CD14-positive monocyte (primary cell): ENCODE measurements around the gene CACNB1. TPM values are rescaled to one million over a fixed set of nuclear protein-coding genes. Genes with fewer than 3 reads are reported as not detected.
A peak's percentile ranks its signal among the peaks of the same experiment; 100 is the strongest.

Experiments
- DNase-seq, 3 donors: peaks; one replicate each; pipeline ENCODE4 v3.0.0-alpha.2; 2011 to 2022
- H2AFZ ChIP-seq: 2 replicates; pipeline ENCODE4 v1.6.0; 2012; ENCODE audit warnings: mild to moderate bottlenecking, low read depth, low read length, inconsistent platforms; ENCODE audit not compliant: insufficient read depth, poor library complexity, severe bottlenecking
- H3K27ac ChIP-seq, 2 donors: 1 replicate in 1 of 2; 2 replicates in 1 of 2; pipeline ENCODE4 v1.5.1; 2012 to 2013; ENCODE audit warnings: low read length in 2 of 2, control low read depth in 1 of 2, inconsistent platforms in 1 of 2, low read depth in 1 of 2, mild to moderate bottlenecking in 1 of 2
- H3K27me3 ChIP-seq, 2 donors: one replicate each; pipeline versions ENCODE4 v1.6.0 to v1.6.1; 2011 to 2013; ENCODE audit warnings: low read length in 2 of 2; ENCODE audit not compliant: control insufficient read depth in 2 of 2, insufficient read depth in 2 of 2
- H3K36me3 ChIP-seq, 2 donors: replicated peaks in 1 of 2; 1 replicate in 1 of 2; 2 replicates in 1 of 2; pipeline versions ENCODE4 v1.5.1 to v1.6.1; 2012 to 2013; ENCODE audit warnings: low read length in 2 of 2, control low read depth in 1 of 2, inconsistent platforms in 1 of 2, mild to moderate bottlenecking in 1 of 2; ENCODE audit not compliant: insufficient read depth in 2 of 2, control insufficient read depth in 1 of 2
- H3K4me1 ChIP-seq, 2 donors: 1 replicate in 1 of 2; 2 replicates in 1 of 2; pipeline versions ENCODE4 v1.5.1 to v1.6.1; 2012 to 2013; ENCODE audit warnings: low read length in 2 of 2, control low read depth in 1 of 2, inconsistent platforms in 1 of 2, mild to moderate bottlenecking in 1 of 2, moderate library complexity in 1 of 2; ENCODE audit not compliant: insufficient read depth in 2 of 2, control insufficient read depth in 1 of 2
- H3K4me2 ChIP-seq: replicated peaks from 2 replicates; pipeline ENCODE3; 2012; ENCODE audit warnings: low read length, moderate library complexity, mild to moderate bottlenecking; ENCODE audit not compliant: poor library complexity, severe bottlenecking; ENCODE audit errors: extremely low read depth
- H3K4me3 ChIP-seq, 3 experiments: fragments of 200-600 bp in 1 of 3; sonication (generic) in 1 of 3; replicated peaks in 1 of 3; 1 replicate in 2 of 3; 2 replicates in 1 of 3; pipeline ENCODE4 v1.5.1; 2011 to 2013; ENCODE audit warnings: low read length in 3 of 3, mild to moderate bottlenecking in 3 of 3, control low read depth in 2 of 3, low read depth in 2 of 3, inconsistent platforms in 1 of 3, moderate library complexity in 1 of 3
- H3K79me2 ChIP-seq: 2 replicates; pipeline ENCODE4 v1.6.0; 2012; ENCODE audit warnings: mild to moderate bottlenecking, control low read depth, inconsistent platforms, low read length, moderate library complexity; ENCODE audit not compliant: insufficient read depth
- H3K9ac ChIP-seq: 2 replicates; pipeline ENCODE4 v1.6.0; 2017; ENCODE audit warnings: low read length, mild to moderate bottlenecking; ENCODE audit not compliant: insufficient read depth, poor library complexity, severe bottlenecking
- H3K9me3 ChIP-seq, 2 donors: replicated peaks in 1 of 2; 1 replicate in 1 of 2; 2 replicates in 1 of 2; pipeline versions ENCODE4 v1.5.1 to v1.6.1; 2012 to 2013; ENCODE audit warnings: low read length in 2 of 2, control low read depth in 1 of 2; ENCODE audit not compliant: control insufficient read depth in 1 of 2, insufficient read depth in 1 of 2
- H4K20me1 ChIP-seq: 2 replicates; pipeline ENCODE4 v1.6.0; 2012; ENCODE audit warnings: mild to moderate bottlenecking, low read length, control low read depth, moderate library complexity; ENCODE audit not compliant: insufficient read depth
- H3K27ac Mint-ChIP-seq, 7 donors: one replicate each; pipeline ENCODE4 v1.8.0; 2020; ENCODE audit warnings: mild to moderate bottlenecking in 7 of 7, mixed read lengths in 7 of 7, moderate library complexity in 6 of 7, inconsistent platforms in 2 of 7
- H3K27me3 Mint-ChIP-seq, 3 donors: one replicate each; pipeline ENCODE4 v1.8.0; 2021 to 2022; ENCODE audit warnings: low read depth in 3 of 3, mild to moderate bottlenecking in 3 of 3, mixed read lengths in 3 of 3, moderate library complexity in 3 of 3, inconsistent platforms in 1 of 3
- H3K36me3 Mint-ChIP-seq, 2 donors: one replicate each; pipeline ENCODE4 v1.8.0; 2020; ENCODE audit warnings: mixed read lengths in 2 of 2, inconsistent platforms in 1 of 2, mild to moderate bottlenecking in 1 of 2
- H3K4me1 Mint-ChIP-seq: one replicate; pipeline ENCODE4 v1.8.0; 2020; ENCODE audit warnings: mild to moderate bottlenecking, mixed read lengths
- H3K4me3 Mint-ChIP-seq, 2 donors: one replicate each; pipeline ENCODE4 v1.8.0; 2020; ENCODE audit warnings: mild to moderate bottlenecking in 2 of 2, mixed read lengths in 2 of 2, moderate library complexity in 1 of 2
- H3K9me3 Mint-ChIP-seq, 7 donors: one replicate each; pipeline ENCODE4 v1.8.0; 2020 to 2022; ENCODE audit warnings: mixed read lengths in 7 of 7, mild to moderate bottlenecking in 6 of 7, moderate library complexity in 6 of 7, inconsistent platforms in 2 of 7
- WGBS: methylation state at CpG from one replicate; pipeline ENCODE4 v1.1.5; 2013; ENCODE audit warnings: missing lambda C conversion rate; ENCODE audit not compliant: insufficient coverage; 5-methylcytosine and 5-hydroxymethylcytosine counted together
- intact Hi-C, 2 donors: fragments of 100-400 bp; cut with micrococcal nuclease; formaldehyde crosslinking; loops; one replicate each; pipeline versions ENCODE4 v1.15.0 to v1.15.1; 2023
- polyA plus RNA-seq, 3 donors: library from polyadenylated mRNA; depleted of rRNA in 1 of 3; unstranded in 2 of 3; stranded (reverse) in 1 of 3; fragments of 300-500 nt in 2 of 3; fragments of >200 nt in 1 of 3; fragmentation: Illumina TruSeq in 2 of 3; gene quantifications; 1 replicate in 2 of 3; 2 replicates in 1 of 3; pipeline ENCODE4 v1.2.3, GENCODE V29; 2012 to 2021
- TF ChIP-seq, protein P1 (sequence below): fragments of 200-600 bp; IDR thresholded peaks from one replicate; pipeline ENCODE4 v1.8.0; 2022; ENCODE audit warnings: antibody characterized with exemption, mild to moderate bottlenecking

The CACNB1 gene
- polyA plus RNA-seq, 3 donors: 0.13 to 22.1 (median 0.31) TPM

DNA sequence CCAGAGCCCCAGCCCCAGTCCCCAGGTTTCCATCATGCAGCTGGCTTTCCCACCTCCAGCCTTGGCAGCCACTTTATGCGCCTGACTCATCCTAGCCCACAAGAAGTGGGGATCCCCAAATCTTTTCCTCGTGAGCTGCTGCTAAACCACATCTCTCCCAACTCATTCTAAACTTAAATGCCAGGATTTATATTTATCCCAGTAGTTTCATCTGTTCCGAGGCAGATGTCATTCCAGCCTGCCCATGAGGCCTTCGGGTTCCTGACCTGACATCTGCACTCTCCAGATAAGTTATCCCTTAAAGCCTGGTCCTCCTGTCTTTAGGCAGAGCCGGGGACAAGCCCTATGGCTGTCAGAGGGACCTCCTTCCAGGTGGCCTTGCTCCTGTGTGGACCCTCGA, 62.6 kb downstream of the CACNB1 start:
- Histone ChIP-seq H3K79me2 (no peaks in the 10 kb centered on the region), H4K20me1 (no peaks in the 10 kb centered on the region), H3K27ac (no peak overlapping the region), H2AFZ (no peak overlapping the region), H3K27me3 (no peaks in the 10 kb centered on the region), H3K4me1 (no peaks in the 10 kb centered on the region), H3K36me3 (no peaks in the 10 kb centered on the region), H3K4me2 (no peak overlapping the region), H3K9ac (no peak overlapping the region), H3K9me3 (no peaks in the 10 kb centered on the region), H3K4me3 (no peak overlapping the region)
- Mint-ChIP-seq H3K27me3 (peaks cover 4 to 12% (median 10%) of the 10 kb centered on the region in 3 donors), H3K4me1 (no peaks in the 10 kb centered on the region), H3K27ac (peak overlapping the region in 1 of 7 donors; percentile 22), H3K36me3 (no peaks in the 10 kb centered on the region), H3K4me3 (no peak overlapping the region), H3K9me3 (peaks cover 0 to 2% (median 0%) of the 10 kb centered on the region in 7 donors)
- DNase-seq: no peak
- intact Hi-C loops: no loop called here
- TF ChIP-seq, protein P1, sequence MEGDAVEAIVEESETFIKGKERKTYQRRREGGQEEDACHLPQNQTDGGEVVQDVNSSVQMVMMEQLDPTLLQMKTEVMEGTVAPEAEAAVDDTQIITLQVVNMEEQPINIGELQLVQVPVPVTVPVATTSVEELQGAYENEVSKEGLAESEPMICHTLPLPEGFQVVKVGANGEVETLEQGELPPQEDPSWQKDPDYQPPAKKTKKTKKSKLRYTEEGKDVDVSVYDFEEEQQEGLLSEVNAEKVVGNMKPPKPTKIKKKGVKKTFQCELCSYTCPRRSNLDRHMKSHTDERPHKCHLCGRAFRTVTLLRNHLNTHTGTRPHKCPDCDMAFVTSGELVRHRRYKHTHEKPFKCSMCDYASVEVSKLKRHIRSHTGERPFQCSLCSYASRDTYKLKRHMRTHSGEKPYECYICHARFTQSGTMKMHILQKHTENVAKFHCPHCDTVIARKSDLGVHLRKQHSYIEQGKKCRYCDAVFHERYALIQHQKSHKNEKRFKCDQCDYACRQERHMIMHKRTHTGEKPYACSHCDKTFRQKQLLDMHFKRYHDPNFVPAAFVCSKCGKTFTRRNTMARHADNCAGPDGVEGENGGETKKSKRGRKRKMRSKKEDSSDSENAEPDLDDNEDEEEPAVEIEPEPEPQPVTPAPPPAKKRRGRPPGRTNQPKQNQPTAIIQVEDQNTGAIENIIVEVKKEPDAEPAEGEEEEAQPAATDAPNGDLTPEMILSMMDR: no peak
- WGBS: 87% methylated on average over 6 of the region's 6 CpGs

DNA sequence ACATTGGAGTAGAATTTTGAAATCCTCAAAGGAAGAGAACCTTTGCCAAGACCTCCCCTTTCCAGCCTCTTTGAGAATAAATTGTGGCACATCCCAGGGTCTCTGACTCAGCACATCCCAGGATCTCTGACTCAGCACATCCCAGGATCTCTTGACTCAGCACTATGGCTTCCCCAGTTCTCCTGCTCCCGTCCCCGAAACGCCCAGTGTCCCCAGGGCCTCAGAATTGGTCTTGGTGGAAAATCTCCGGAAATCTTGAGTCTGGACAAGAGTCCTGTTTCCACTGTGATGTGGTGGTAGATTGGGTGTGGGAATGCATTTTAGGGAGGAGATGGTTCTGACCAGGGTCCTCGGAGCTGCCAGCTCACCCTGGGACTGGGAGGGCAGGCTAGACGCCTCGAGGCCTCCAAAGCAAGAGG, 65.3 kb downstream of the CACNB1 start:
- H3K4me1 ChIP-seq: no peaks in the 10 kb centered on the region
- Mint-ChIP-seq H3K27ac (no peak overlapping the region), H3K4me3 (no peak overlapping the region), H3K36me3 (no peaks in the 10 kb centered on the region), H3K9me3 (peaks cover 0 to 2% (median 0%) of the 10 kb centered on the region in 7 donors), H3K27me3 (peaks cover 4 to 10% (median 8%) of the 10 kb centered on the region in 3 donors), H3K4me1 (no peaks in the 10 kb centered on the region)
- no peaks in the 10 kb centered on the region for H4K20me1 ChIP-seq
- no peaks in the 10 kb centered on the region for H3K27me3 ChIP-seq
- H3K36me3 ChIP-seq: no peaks in the 10 kb centered on the region
- H3K79me2 ChIP-seq: no peaks in the 10 kb centered on the region
- no peak overlapping the region for H3K27ac ChIP-seq
- no peaks in the 10 kb centered on the region for H3K9me3 ChIP-seq
- no peak for DNase-seq
- intact Hi-C loops: no loop called here
- no peak overlapping the region for H3K9ac ChIP-seq
- H3K4me3 ChIP-seq: no peak overlapping the region
- 89% methylated on average over 7 of the region's 7 CpGs for WGBS
- no peak overlapping the region for H3K4me2 ChIP-seq
- TF ChIP-seq, protein P1: no peak
- no peak overlapping the region for H2AFZ ChIP-seq
